ENCODE results near the gene WDR89. TPM values are rescaled to one million over a fixed set of nuclear protein-coding genes. Genes with fewer than 3 reads are reported as not detected.
"Not testable (repeated sequence)": the region's sequence is repeated elsewhere in the genome, so short reads cannot be mapped to it uniquely, and the experiment has no call there.

Gene WDR89
- total RNA-seq, 1 donor from 2014 or later, result 19.3 TPM

DNA sequence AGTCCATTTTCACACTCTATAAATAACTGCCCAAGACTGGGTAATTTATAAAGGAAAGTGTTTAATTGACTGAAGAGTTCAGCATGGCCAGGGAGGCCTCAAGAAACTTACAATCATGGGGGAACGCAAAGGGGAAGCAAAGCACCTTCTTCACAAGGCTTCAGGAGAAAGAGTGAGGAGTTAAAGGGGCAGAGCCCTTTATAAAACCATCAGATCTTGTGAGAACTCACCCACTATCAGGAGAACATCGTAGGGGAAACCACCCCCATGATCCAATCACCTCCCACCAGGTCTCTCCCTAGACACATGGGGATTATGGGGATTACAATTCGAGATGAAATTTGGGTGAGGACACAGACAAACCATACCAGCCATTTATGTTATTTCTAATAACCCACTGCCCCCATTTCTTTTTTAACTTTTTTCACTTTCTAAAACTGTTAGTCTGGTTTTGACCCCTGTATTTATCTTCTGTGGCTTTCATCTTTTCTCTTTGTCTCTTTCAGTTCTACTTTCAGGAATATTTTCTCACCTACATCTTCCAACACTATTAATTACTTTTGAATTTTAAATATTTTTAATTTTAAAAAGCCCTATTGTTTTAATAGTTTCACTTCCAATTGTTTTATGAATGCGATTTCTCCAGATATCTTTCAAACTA, 44.5 kb downstream of the WDR89 start:
- DNase-seq (ENCODE audit: low spot score), result no peak

DNA sequence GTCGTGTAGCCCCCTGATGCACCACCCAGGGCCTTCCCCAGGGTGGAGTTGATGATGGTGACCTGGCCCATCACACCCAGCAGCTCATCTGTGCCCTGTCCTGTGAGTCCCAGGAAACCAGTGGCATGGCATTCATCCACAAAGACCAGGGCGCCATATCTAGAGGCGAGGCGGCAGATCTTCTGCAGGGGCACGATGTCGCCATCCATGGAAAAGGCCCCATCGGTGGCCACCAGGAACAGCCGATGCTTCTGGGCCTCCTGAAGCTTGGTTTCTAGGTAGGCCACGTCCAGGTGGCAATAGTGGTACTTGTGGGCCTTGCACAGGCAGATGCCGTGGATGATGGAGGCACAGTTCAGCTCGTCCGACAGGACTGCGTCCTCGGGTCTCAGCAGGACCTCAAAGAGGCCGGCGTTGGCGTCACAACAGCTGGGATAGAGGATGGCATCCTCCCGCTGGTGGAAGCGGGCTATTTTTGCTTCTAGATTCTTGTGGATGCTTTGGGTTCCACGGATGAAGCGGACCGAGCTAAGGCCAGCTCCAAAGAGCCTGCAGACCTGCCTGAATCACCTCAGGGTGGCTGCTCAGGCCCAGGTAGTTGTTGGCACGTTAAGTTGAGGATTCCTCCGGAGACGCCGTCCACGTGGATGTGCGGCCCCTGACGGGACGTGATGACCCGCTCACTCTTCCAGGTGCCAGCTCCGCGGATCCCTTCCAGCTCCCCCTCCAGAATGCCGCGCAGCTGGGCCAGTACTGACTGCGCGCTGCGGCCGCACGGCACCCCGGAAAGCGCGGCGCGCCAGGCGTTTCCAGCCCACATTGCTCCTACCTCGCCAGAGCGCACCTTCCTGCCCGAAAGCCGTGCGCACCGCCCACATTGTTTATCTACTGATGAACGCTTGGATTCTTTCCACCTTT, 47.0 kb downstream of the WDR89 start:
- DNase-seq (ENCODE audit: low spot score), result no peak

DNA sequence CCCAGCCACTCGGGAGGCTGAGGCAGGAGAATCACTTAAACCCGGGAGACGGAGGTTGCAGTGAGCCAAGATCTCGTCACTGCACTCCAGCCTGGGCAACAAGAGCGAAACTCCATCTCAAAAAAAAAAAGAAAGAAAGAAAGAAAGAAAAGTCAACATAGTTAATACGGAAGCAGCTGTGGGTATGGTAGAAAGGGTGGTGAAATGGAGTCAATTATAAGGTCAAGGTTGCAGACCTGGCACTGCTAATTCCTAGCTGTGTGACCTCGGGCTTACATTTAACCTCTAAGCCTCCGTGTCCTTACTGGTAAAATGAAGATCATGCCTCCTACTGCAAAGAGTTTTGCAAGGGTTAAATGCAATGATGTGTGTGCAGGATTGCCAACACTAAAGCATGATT, 58.6 kb downstream of the WDR89 start:
- not testable (repeated sequence) for DNase-seq (ENCODE audit: low spot score)

DNA sequence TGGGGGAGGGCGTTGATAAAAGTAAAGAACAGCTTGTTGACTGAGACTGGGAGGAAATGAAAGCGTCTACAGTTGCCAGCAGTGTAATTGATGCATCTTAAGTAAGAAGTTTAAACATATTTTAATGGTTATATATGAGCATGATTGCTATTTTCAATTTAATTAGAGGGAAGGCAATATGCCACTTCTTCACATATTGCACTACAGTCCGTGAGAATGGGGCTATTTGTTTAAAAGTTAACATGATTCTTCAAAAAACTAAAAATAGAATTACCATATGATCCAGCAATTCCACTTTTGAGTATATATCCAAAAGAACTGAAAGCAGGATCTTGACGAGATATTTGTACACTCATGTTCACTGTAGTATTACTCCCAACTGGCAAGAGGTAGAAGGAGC, 60.2 kb downstream of the WDR89 start:
- DNase-seq (ENCODE audit: low spot score), result no peak

DNA sequence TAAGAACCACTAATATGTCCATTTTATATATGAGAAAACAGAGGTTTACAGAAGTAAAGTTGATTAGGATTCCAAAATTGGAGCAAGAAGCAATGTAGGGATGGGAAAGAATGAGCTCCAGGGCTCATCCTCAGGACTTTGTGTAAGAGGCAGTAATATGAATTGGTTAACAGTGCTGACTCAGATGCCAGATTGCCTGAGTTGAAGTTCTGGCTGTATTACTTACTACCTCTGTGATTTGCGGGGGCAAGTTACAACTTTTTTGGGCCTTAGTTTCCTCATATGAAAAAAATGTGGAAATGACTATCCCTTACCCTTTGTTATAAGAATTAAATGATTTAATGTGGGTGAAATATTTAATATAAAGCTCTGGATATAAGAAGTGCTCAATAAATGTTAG, 63.4 kb downstream of the WDR89 start:
- DNase-seq (ENCODE audit: low spot score), result no peak

DNA sequence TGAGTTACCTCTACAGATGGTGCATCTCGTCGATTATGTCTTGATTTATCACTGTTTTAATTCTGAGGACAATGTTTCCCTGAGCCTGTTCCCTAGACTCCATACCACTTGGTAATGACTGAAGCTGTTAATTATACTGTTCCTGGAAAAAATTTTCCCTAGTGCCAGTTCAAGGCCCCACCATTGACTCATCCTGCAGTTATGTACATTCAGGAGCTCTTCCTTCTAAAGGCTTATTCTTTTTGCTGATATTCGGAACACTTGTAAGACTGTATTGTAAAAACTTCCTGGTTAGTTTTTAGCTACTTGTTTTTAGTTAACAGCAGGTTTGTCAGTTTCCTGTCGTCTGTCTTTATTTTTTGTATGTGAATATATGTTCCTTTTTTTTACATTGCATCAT, 68.1 kb downstream of the WDR89 start:
- DNase-seq (ENCODE audit: low spot score), result no peak

DNA sequence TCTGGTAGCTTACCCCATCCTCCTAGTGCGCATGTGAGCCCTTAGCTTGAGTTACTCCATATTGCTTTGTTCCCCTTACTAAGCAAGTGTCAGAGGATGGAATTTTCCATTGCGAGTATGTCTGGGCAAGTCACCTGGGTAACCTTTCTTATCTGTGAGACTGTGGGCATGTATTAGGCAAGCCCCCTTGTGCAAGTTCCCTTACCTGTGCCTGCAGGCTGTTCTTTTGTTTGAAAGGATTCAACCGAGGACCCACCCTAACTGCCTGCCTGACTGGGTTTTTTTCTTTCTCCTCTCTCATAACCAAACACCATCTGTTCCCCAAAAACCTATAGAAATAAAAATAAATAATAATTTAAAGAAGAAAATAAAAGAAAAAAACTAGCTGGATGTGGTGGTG, 76.2 kb downstream of the WDR89 start:
- no peak for DNase-seq (ENCODE audit: low spot score)

DNA sequence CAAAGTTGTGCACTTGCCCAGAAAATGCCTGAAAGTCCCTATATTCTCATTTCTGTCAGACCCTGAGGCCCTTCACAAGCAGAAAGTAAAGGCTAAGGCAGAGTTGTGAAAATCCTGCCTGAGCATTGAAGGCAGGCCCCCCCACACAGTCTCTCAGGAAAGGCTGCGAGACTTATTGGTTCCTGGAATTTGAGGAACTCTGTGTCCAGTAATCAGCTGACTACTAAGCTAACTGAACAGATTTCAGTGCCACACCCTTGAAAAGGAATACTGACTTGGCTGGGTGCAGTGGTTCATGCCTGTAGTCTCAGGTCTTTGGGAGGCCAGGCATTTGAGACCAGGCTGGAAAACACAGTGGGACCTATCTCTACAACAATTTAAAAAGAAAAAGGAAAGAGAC, 77.4 kb downstream of the WDR89 start:
- DNase-seq (ENCODE audit: low spot score), result no peak

DNA sequence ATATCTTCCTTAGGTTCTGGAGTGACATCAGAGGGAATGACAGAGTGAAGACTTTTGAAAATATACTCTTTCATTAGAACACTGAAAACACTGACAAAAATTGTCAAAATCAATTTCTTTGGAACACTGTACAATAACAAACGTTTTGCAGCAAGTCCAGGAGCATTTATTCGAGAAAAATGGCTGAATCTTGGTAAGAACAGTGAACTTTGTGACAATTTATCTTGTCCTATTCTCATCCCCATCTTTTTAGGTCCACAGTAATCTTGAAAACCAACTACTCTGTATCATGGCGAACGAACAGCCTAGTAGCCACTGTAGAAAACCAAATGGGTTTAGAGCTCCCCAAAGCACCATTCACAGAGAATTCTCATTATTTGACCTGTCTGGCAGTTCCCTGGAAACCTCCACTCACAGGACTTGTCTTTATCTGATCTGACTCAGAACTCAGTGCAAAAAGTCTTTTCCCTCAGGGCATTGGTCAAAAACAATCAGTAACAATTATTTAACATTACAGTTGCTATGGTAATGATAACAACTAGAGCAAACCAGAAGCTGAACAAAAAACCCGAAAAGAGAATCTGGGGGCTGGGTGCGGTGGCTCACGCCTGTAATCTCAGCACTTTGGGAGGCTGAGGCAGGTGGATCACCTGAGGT, 78.2 kb downstream of the WDR89 start:
- DNase-seq (ENCODE audit: low spot score), result no peak

DNA sequence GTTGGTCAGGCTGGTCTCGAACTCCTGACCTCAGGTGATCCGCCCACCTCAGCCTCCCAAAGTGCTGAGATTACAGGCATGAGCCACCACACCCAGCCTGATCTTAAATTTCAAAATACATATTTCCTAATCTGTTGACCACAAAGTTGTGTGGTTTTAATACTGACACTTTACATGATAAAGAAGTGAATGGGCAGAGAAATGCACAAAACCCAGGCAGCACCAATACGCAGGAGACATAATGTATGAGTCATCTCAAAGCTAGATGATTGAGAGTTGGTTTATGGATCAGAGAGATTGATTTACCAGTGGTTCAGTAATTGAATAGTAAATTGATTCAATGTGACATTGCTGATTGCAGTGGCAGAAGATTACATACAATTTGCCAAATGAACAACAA, 79.3 kb downstream of the WDR89 start:
- no peak for DNase-seq (ENCODE audit: low spot score)

DNA sequence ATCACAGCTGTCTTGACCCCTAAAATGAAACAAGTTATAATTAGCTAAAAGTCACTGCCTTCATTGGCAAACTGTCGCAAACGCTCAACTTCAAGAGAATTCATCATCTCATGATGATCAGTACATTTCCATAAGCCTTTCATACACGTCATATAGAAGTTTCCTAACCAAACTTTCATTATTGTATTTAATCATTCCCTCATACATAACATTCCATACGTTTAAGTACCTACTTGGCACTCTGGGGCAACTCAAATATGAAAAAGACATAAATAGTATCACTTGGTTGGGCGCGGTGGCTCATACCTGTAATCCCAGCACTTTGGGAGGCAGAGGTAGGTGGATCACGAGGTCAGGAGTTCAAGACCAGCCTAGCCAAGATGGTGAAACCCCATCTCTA, 86.1 kb downstream of the WDR89 start:
- DNase-seq (ENCODE audit: low spot score), result no peak

DNA sequence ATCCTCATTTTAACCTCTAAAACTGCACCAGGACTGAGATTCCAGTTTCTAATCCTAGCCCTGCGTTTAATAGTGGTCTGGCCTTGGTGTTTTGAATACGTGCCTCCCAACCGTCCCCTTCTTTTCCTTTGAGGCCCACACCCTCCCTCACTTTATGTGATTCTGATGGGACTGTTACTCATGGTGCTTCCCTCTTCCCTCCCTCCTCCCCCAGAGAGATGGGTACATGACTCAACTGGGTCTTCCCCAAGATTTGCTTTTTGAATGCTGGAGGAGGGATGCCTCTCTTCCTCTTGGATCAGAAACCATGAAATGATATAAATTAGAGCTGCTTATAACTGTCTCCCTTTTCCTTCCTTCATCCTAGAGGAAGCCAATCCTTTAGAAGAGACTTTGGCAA, 90.3 kb downstream of the WDR89 start:
- DNase-seq (ENCODE audit: low spot score), result no peak

DNA sequence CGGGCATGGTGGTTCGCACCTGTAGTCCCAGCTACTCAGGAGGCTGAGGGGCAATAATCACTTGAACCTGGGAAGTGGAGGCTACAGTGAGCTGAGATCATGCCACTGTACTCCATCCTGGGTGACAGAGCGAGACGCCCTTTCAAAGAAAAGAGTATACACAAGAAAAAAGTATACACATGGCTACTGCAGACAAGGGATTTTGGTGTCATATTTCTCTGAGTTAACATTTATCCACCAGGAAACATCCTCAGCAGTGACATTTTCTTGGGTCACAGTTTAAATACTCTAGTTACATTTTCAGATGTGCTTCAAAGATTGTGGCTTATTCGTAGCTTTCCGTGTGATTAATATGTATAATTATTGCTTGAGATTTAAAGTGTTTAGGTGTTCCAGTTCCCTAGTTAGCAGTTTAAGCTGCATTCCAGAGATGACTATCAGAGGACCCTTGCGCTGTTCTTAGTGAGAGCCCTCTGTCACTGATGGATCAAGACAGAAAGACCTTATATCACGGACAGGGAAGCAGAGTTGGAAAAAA, 93.8 kb downstream of the WDR89 start:
- DNase-seq (ENCODE audit: low spot score), result no peak

Other genes starting within 250 kb of the WDR89 start
- 46.2 TPM for gene PPP2R5E, start 98.5 kb downstream of the WDR89 start, total RNA-seq
- gene SGPP1, start 86.2 kb upstream of the WDR89 start, total RNA-seq, result 14.5 TPM
- 113 TPM for gene SYNE2, start 211.1 kb upstream of the WDR89 start, total RNA-seq